ENCODE results near the gene DCHS2. TPM values are rescaled to one million over a fixed set of nuclear protein-coding genes. Genes with fewer than 3 reads are reported as not detected.
A peak's percentile ranks its signal among the peaks of the same experiment; 100 is the strongest.

The DCHS2 gene
- total RNA-seq, 4 donors from 2014 or later, result 2.3 to 5.0 (median 3.2) TPM

DNA sequence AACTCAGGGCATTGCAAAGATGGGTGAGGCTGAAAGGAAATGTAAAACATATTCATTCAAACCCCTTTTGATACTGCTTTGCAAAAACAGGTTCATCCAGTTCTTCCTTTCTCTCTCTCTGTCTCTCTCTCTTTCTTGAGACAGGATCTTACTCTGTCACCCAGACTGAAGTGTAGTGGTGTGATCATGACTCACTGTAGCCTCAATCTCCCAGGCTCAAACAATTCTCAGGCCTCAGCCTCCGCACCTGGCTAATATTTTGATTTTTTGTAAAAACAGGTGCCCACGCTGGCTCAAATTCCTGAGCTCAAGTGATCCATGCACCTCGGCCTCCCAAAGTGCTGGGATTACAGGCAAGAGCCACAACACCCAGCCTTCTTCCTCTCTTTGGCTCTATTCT, 15.6 kb upstream of the DCHS2 start:
- Histone ChIP-seq H3K27me3 (no peaks in the 10 kb centered on the region), H3K4me1 (no peaks in the 10 kb centered on the region), H3K36me3 (no peaks in the 10 kb centered on the region), H3K4me3 (no peak overlapping the region), H3K27ac (no peak overlapping the region), H3K9me3 (no peaks in the 10 kb centered on the region)
- 83 to 92% methylated on average over 2 to 3 of the region's 3 CpGs for WGBS, 2 donors (ENCODE audit: low coverage in 1 of 2)
- no peak for ATAC-seq
- no peak for TF ChIP-seq POLR2A (IDR thresholded peaks at IDR 0.05)
- TF ChIP-seq EP300 (IDR thresholded peaks at IDR 0.05), result no peak

- 17 to 20% methylated on average over 1 to 2 of the region's 2 CpGs for WGBS, 2 donors (ENCODE audit: low coverage in 1 of 2)
- Histone ChIP-seq H3K4me1 (no peaks in the 10 kb centered on the region), H3K4me3 (no peak overlapping the region), H3K9me3 (no peaks in the 10 kb centered on the region), H3K27ac (no peak overlapping the region), H3K36me3 (no peaks in the 10 kb centered on the region), H3K27me3 (no peaks in the 10 kb centered on the region)
- no peak for TF ChIP-seq EP300 (IDR thresholded peaks at IDR 0.05)
- TF ChIP-seq, protein P1, sequence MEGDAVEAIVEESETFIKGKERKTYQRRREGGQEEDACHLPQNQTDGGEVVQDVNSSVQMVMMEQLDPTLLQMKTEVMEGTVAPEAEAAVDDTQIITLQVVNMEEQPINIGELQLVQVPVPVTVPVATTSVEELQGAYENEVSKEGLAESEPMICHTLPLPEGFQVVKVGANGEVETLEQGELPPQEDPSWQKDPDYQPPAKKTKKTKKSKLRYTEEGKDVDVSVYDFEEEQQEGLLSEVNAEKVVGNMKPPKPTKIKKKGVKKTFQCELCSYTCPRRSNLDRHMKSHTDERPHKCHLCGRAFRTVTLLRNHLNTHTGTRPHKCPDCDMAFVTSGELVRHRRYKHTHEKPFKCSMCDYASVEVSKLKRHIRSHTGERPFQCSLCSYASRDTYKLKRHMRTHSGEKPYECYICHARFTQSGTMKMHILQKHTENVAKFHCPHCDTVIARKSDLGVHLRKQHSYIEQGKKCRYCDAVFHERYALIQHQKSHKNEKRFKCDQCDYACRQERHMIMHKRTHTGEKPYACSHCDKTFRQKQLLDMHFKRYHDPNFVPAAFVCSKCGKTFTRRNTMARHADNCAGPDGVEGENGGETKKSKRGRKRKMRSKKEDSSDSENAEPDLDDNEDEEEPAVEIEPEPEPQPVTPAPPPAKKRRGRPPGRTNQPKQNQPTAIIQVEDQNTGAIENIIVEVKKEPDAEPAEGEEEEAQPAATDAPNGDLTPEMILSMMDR (IDR thresholded peaks at IDR 0.05), result peak in 3 of 4 experiments; percentile 57 to 63 (median 62)
- TF ChIP-seq POLR2A (IDR thresholded peaks at IDR 0.05), result no peak
- no peak for TF ChIP-seq POLR2AphosphoS5 (IDR thresholded peaks at IDR 0.05)
- ATAC-seq, result peak; percentile 43
These were observed 14.7 kb upstream of the DCHS2 start for GRCh38 chr4:154506253-154506652.

DNA sequence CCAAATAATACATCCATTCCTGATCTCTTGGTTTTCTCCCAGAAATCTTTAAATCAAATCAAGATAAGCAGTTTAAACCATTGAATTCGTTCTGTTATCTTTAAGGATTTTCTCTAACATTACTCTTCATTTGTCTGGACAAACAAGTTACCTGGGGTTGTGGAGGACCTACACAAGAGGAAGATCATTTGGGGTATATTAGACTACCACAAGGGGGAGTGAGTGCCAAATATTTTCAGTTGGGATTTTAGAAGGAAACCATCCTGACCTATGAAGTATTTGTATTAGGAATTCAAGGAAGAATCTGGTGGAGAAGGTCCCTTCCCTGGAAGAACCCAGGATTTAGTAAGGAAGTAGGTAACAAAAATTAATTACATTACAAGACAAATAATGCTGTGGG, 12.0 kb upstream of the DCHS2 start:
- 30 to 33% methylated on average over 1 of the region's 1 CpG for WGBS, 2 donors (ENCODE audit: low coverage in 1 of 2)
- no peak for ATAC-seq

GRCh38 chr4:154502111-154502510, 10.5 kb upstream of the DCHS2 start:
- no peak overlapping the region for H3K27ac ChIP-seq
- no peaks in the 10 kb centered on the region for H3K9me3 ChIP-seq
- ATAC-seq, result no peak
- H3K27me3 ChIP-seq, result peaks cover 8% of the 10 kb centered on the region
- TF ChIP-seq EP300 (IDR thresholded peaks at IDR 0.05), result no peak
- no peak for TF ChIP-seq POLR2AphosphoS5 (IDR thresholded peaks at IDR 0.05)
- no peak for TF ChIP-seq POLR2A (IDR thresholded peaks at IDR 0.05)
- TF ChIP-seq, protein P1 (IDR thresholded peaks at IDR 0.05), result no peak
- H3K36me3 ChIP-seq, result no peaks in the 10 kb centered on the region
- H3K4me1 ChIP-seq, result no peaks in the 10 kb centered on the region
- 67 to 78% methylated on average over 1 to 6 of the region's 6 CpGs for WGBS, 2 donors (ENCODE audit: low coverage in 1 of 2)
- no peak overlapping the region for H3K4me3 ChIP-seq

More for the DNA sequence above, 12.0 kb upstream of the DCHS2 start:
- Histone ChIP-seq H3K36me3 (no peaks in the 10 kb centered on the region), H3K27me3 (peaks cover 8% of the 10 kb centered on the region), H3K27ac (no peak overlapping the region), H3K4me1 (no peaks in the 10 kb centered on the region), H3K9me3 (no peaks in the 10 kb centered on the region), H3K4me3 (no peak overlapping the region)
- TF ChIP-seq EP300 (IDR thresholded peaks at IDR 0.05), result no peak
- TF ChIP-seq, protein P1 (IDR thresholded peaks at IDR 0.05), result peak in 3 of 4 experiments; percentile 8 to 43 (median 18)

DNA sequence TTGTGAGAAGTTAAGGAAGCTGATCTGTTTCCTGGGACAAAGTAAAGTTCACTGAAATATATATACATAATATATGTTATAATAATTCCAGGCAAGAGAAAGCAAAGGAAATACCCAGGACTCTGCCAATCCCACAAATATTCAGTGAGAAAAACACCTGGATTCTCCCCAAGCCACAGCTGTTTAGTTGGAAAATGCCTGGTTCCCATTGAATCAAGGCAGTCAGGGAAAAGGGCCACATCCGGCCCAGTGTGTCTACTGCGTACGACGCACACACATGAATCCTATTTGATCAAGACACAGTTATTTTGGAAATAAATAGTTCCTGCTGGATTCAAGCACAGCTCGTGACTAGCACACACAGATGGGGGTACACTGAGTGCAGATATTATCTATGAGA, 6.3 kb upstream of the DCHS2 start:
- WGBS, 2 donors (ENCODE audit: low coverage in 1 of 2), result 80 to 86% methylated on average over 5 of the region's 5 CpGs
- TF ChIP-seq EP300 (IDR thresholded peaks at IDR 0.05) (no peak), POLR2A (IDR thresholded peaks at IDR 0.05) (no peak), POLR2AphosphoS5 (IDR thresholded peaks at IDR 0.05) (no peak)
- TF ChIP-seq, protein P1 (IDR thresholded peaks at IDR 0.05), result no peak

More for the DNA sequence above, 6.3 kb upstream of the DCHS2 start:
- H3K4me3 ChIP-seq, result no peak overlapping the region
- H3K4me1 ChIP-seq, result no peaks in the 10 kb centered on the region
- H3K36me3 ChIP-seq, result no peaks in the 10 kb centered on the region
- H3K9me3 ChIP-seq, result no peaks in the 10 kb centered on the region
- H3K27ac ChIP-seq, result no peak overlapping the region
- ATAC-seq, result no peak
- peaks cover 23% of the 10 kb centered on the region for H3K27me3 ChIP-seq
